ENCODE measurements around the gene ITPA. TPM values are rescaled to one million over a fixed set of nuclear protein-coding genes. Genes with fewer than 3 reads are reported as not detected.

The ITPA gene
- total RNA-seq, 1 donor from 2014 or later: 62.3 TPM

- H3K27ac Mint-ChIP-seq: peak overlapping the region; percentile 99
- no peak for DNase-seq (ENCODE audit: low spot score, unreplicated experiment)
- peak overlapping the region; percentile 95 for H3K4me3 Mint-ChIP-seq (ENCODE audit: low read depth)
Measured at GRCh38 chr20:3174442-3175261, 34.6 kb upstream of the ITPA start.

GRCh38 chr20:3175270-3175669, 34.0 kb upstream of the ITPA start:
- H3K27ac Mint-ChIP-seq: peak overlapping the region; percentile 99
- no peak for DNase-seq (ENCODE audit: low spot score, unreplicated experiment)
- no peaks in the 10 kb centered on the region for H3K36me3 Mint-ChIP-seq (ENCODE audit: insufficient read depth)
- H3K9me3 Mint-ChIP-seq (ENCODE audit: low read depth): no peaks in the 10 kb centered on the region
- H3K4me1 Mint-ChIP-seq (ENCODE audit: low read depth): peaks cover 33% of the 10 kb centered on the region
- peak overlapping the region; percentile 95 for H3K4me3 Mint-ChIP-seq (ENCODE audit: low read depth)
- TF ChIP-seq CTCF (IDR thresholded peaks at IDR 0.05; ENCODE audit: unreplicated experiment): no peak
- H3K27me3 Mint-ChIP-seq: no peaks in the 10 kb centered on the region

More at GRCh38 chr20:3174442-3175261, 34.6 kb upstream of the ITPA start:
- peaks cover 35% of the 10 kb centered on the region for H3K4me1 Mint-ChIP-seq (ENCODE audit: low read depth)
- no peaks in the 10 kb centered on the region for H3K36me3 Mint-ChIP-seq (ENCODE audit: insufficient read depth)
- TF ChIP-seq CTCF (IDR thresholded peaks at IDR 0.05; ENCODE audit: unreplicated experiment): no peak
- no peaks in the 10 kb centered on the region for H3K9me3 Mint-ChIP-seq (ENCODE audit: low read depth)
- H3K27me3 Mint-ChIP-seq: no peaks in the 10 kb centered on the region

- Mint-ChIP-seq H3K4me3 (ENCODE audit: low read depth) (no peak overlapping the region), H3K36me3 (ENCODE audit: insufficient read depth) (peaks cover 3% of the 10 kb centered on the region), H3K9me3 (ENCODE audit: low read depth) (no peaks in the 10 kb centered on the region), H3K4me1 (ENCODE audit: low read depth) (peaks cover 12% of the 10 kb centered on the region), H3K27ac (peak overlapping the region; percentile 95), H3K27me3 (no peaks in the 10 kb centered on the region)
- TF ChIP-seq CTCF (IDR thresholded peaks at IDR 0.05; ENCODE audit: unreplicated experiment): no peak
- no peak for DNase-seq (ENCODE audit: low spot score, unreplicated experiment)
Measured at GRCh38 chr20:3177746-3178485, 31.4 kb upstream of the ITPA start.

- H3K4me1 Mint-ChIP-seq (ENCODE audit: low read depth): peaks cover 14% of the 10 kb centered on the region
Measured at GRCh38 chr20:3180319-3180718, 29.0 kb upstream of the ITPA start.

More at GRCh38 chr20:3180319-3180718, 29.0 kb upstream of the ITPA start:
- no peak overlapping the region for H3K4me3 Mint-ChIP-seq (ENCODE audit: low read depth)
- peaks cover 3% of the 10 kb centered on the region for H3K36me3 Mint-ChIP-seq (ENCODE audit: insufficient read depth)
- H3K9me3 Mint-ChIP-seq (ENCODE audit: low read depth): no peaks in the 10 kb centered on the region
- no peak for DNase-seq (ENCODE audit: low spot score, unreplicated experiment)
- no peak overlapping the region for H3K27ac Mint-ChIP-seq
- H3K27me3 Mint-ChIP-seq: no peaks in the 10 kb centered on the region
- TF ChIP-seq CTCF (IDR thresholded peaks at IDR 0.05; ENCODE audit: unreplicated experiment): no peak

Data from progenitor cell of endocrine pancreas (in vitro differentiated cells).